ENCODE measurements around the gene C1QA. TPM values are rescaled to one million over a fixed set of nuclear protein-coding genes. Genes with fewer than 3 reads are reported as not detected.

Gene C1QA
- total RNA-seq, 2 experiments from 2014 or later = not detected

GRCh38 chr1:22643381-22643780, 7.0 kb downstream of the C1QA start, which contains the start of gene C1QC:
TSS of gene C1QC (plus strand) at chr1:22643633. CDS start at chr1:22644024, 391 bp downstream.
- peaks cover 27% of the 10 kb centered on the region for H3K27me3 Mint-ChIP-seq
- H3K36me3 Mint-ChIP-seq = no peaks in the 10 kb centered on the region
- H3K27ac Mint-ChIP-seq = no peak within 1 kb of the TSS
- H3K4me1 Mint-ChIP-seq = no peaks in the 10 kb centered on the region
- DNase-seq = no peak
- H3K9me3 Mint-ChIP-seq = no peaks in the 10 kb centered on the region
- H3K4me3 Mint-ChIP-seq = no peak within 1 kb of the TSS

- no peaks in the 10 kb centered on the region for H3K4me1 Mint-ChIP-seq
- H3K27ac Mint-ChIP-seq = no peak overlapping the region
- DNase-seq = no peak
- H3K27me3 Mint-ChIP-seq = peaks cover 27% of the 10 kb centered on the region
- no peaks in the 10 kb centered on the region for H3K9me3 Mint-ChIP-seq
- H3K4me3 Mint-ChIP-seq = no peak overlapping the region
- H3K36me3 Mint-ChIP-seq = no peaks in the 10 kb centered on the region
Observed at GRCh38 chr1:22643928-22644327, 7.5 kb downstream of the C1QA start.

GRCh38 chr1:22645931-22646330, 9.5 kb downstream of the C1QA start:
- Mint-ChIP-seq H3K27me3 (peaks cover 25% of the 10 kb centered on the region), H3K9me3 (no peaks in the 10 kb centered on the region), H3K36me3 (no peaks in the 10 kb centered on the region), H3K4me1 (no peaks in the 10 kb centered on the region), H3K27ac (peak overlapping the region; percentile 18), H3K4me3 (no peak overlapping the region)
- no peak for DNase-seq

- Mint-ChIP-seq H3K27me3 (peaks cover 21% of the 10 kb centered on the region), H3K4me3 (no peak overlapping the region), H3K4me1 (no peaks in the 10 kb centered on the region), H3K27ac (no peak overlapping the region), H3K36me3 (no peaks in the 10 kb centered on the region), H3K9me3 (no peaks in the 10 kb centered on the region)
- DNase-seq = no peak
Observed at GRCh38 chr1:22646384-22646783, 10.0 kb downstream of the C1QA start.

- H3K4me1 Mint-ChIP-seq = no peaks in the 10 kb centered on the region
- H3K36me3 Mint-ChIP-seq = no peaks in the 10 kb centered on the region
- no peak overlapping the region for H3K4me3 Mint-ChIP-seq
- no peak for DNase-seq
- H3K9me3 Mint-ChIP-seq = no peaks in the 10 kb centered on the region
- no peak overlapping the region for H3K27ac Mint-ChIP-seq
- peaks cover 12% of the 10 kb centered on the region for H3K27me3 Mint-ChIP-seq
Observed at GRCh38 chr1:22650089-22650693, 13.8 kb downstream of the C1QA start.

GRCh38 chr1:22651941-22652856, 15.8 kb downstream of the C1QA start:
- Mint-ChIP-seq H3K4me3 (no peak overlapping the region), H3K36me3 (no peaks in the 10 kb centered on the region), H3K4me1 (no peaks in the 10 kb centered on the region), H3K9me3 (no peaks in the 10 kb centered on the region), H3K27ac (no peak overlapping the region), H3K27me3 (peaks cover 13% of the 10 kb centered on the region)
- no peak for DNase-seq

GRCh38 chr1:22652881-22653316, 16.5 kb downstream of the C1QA start, which contains the start of gene C1QB:
TSS of gene C1QB (plus strand) at chr1:22653236. CDS start at chr1:22659463, 6,227 bp downstream.
- Mint-ChIP-seq H3K36me3 (no peaks in the 10 kb centered on the region), H3K4me1 (no peaks in the 10 kb centered on the region), H3K9me3 (no peaks in the 10 kb centered on the region), H3K4me3 (no peak within 1 kb of the TSS), H3K27me3 (peaks cover 13% of the 10 kb centered on the region), H3K27ac (no peak within 1 kb of the TSS)
- DNase-seq = no peak

GRCh38 chr1:22654692-22655091, 18.3 kb downstream of the C1QA start:
- no peak overlapping the region for H3K27ac Mint-ChIP-seq
- H3K4me1 Mint-ChIP-seq = no peaks in the 10 kb centered on the region
- H3K27me3 Mint-ChIP-seq = peaks cover 24% of the 10 kb centered on the region
- no peak for DNase-seq
- no peaks in the 10 kb centered on the region for H3K9me3 Mint-ChIP-seq
- H3K4me3 Mint-ChIP-seq = no peak overlapping the region
- no peaks in the 10 kb centered on the region for H3K36me3 Mint-ChIP-seq

GRCh38 chr1:22658385-22659163, 22.1 kb downstream of the C1QA start:
- Mint-ChIP-seq H3K4me3 (no peak overlapping the region), H3K27ac (no peak overlapping the region), H3K27me3 (peaks cover 28% of the 10 kb centered on the region), H3K9me3 (no peaks in the 10 kb centered on the region), H3K36me3 (no peaks in the 10 kb centered on the region), H3K4me1 (no peaks in the 10 kb centered on the region)
- no peak for DNase-seq

GRCh38 chr1:22660716-22661241, 24.4 kb downstream of the C1QA start:
- H3K27ac Mint-ChIP-seq = no peak overlapping the region
- H3K36me3 Mint-ChIP-seq = no peaks in the 10 kb centered on the region
- no peak for DNase-seq
- H3K4me3 Mint-ChIP-seq = no peak overlapping the region
- no peaks in the 10 kb centered on the region for H3K4me1 Mint-ChIP-seq
- H3K27me3 Mint-ChIP-seq = peaks cover 27% of the 10 kb centered on the region
- no peaks in the 10 kb centered on the region for H3K9me3 Mint-ChIP-seq

GRCh38 chr1:22661880-22662279, 25.5 kb downstream of the C1QA start:
- Mint-ChIP-seq H3K4me3 (no peak overlapping the region), H3K36me3 (no peaks in the 10 kb centered on the region), H3K27ac (no peak overlapping the region), H3K4me1 (no peaks in the 10 kb centered on the region), H3K9me3 (no peaks in the 10 kb centered on the region), H3K27me3 (peaks cover 19% of the 10 kb centered on the region)
- no peak for DNase-seq

- no peak for DNase-seq
- Mint-ChIP-seq H3K27ac (no peak overlapping the region), H3K4me1 (no peaks in the 10 kb centered on the region), H3K36me3 (no peaks in the 10 kb centered on the region), H3K4me3 (no peak overlapping the region), H3K9me3 (no peaks in the 10 kb centered on the region), H3K27me3 (peaks cover 19% of the 10 kb centered on the region)
Observed at GRCh38 chr1:22662318-22662717, 25.9 kb downstream of the C1QA start.

- peaks cover 19% of the 10 kb centered on the region for H3K27me3 Mint-ChIP-seq
- no peaks in the 10 kb centered on the region for H3K9me3 Mint-ChIP-seq
- DNase-seq = no peak
- H3K27ac Mint-ChIP-seq = no peak overlapping the region
- H3K4me1 Mint-ChIP-seq = no peaks in the 10 kb centered on the region
- H3K4me3 Mint-ChIP-seq = no peak overlapping the region
- no peaks in the 10 kb centered on the region for H3K36me3 Mint-ChIP-seq
Observed at GRCh38 chr1:22662986-22663408, 26.6 kb downstream of the C1QA start.

GRCh38 chr1:22665752-22666151, 29.3 kb downstream of the C1QA start:
- peaks cover 16% of the 10 kb centered on the region for H3K27me3 Mint-ChIP-seq
- no peaks in the 10 kb centered on the region for H3K36me3 Mint-ChIP-seq
- H3K4me1 Mint-ChIP-seq = no peaks in the 10 kb centered on the region
- no peak for DNase-seq
- no peak overlapping the region for H3K4me3 Mint-ChIP-seq
- H3K27ac Mint-ChIP-seq = no peak overlapping the region
- H3K9me3 Mint-ChIP-seq = no peaks in the 10 kb centered on the region

- DNase-seq = no peak
- Mint-ChIP-seq H3K4me1 (no peaks in the 10 kb centered on the region), H3K36me3 (no peaks in the 10 kb centered on the region), H3K27me3 (peaks cover 22% of the 10 kb centered on the region), H3K9me3 (no peaks in the 10 kb centered on the region), H3K4me3 (no peak overlapping the region), H3K27ac (no peak overlapping the region)
Observed at GRCh38 chr1:22666412-22666811, 30.0 kb downstream of the C1QA start.

Measured in activated naive CD8-positive, alpha-beta T cell treated with anti-CD3 and anti-CD28 coated beads for 36 hours (primary cell).